ENCODE measurements around the gene NR4A3.

NR4A3 gene

GRCh38 chr9:99873943-99874584 lies 52.4 kb downstream of the NR4A3 start:
- DNase-seq (ENCODE audit: low read depth in 2 of 3, low spot score in 2 of 3) = no peak

- no peak for DNase-seq (ENCODE audit: low read depth in 2 of 3, low spot score in 2 of 3)
These were observed 54.5 kb downstream of the NR4A3 start for GRCh38 chr9:99876190-99876589.

GRCh38 chr9:99878651-99879050 lies 57.0 kb downstream of the NR4A3 start:
- no peak for DNase-seq (ENCODE audit: low read depth in 2 of 3, low spot score in 2 of 3)

- no peak for DNase-seq (ENCODE audit: low read depth in 2 of 3, low spot score in 2 of 3)
These were observed 60.1 kb downstream of the NR4A3 start for GRCh38 chr9:99881769-99882168.

- DNase-seq (ENCODE audit: low read depth in 2 of 3, low spot score in 2 of 3) = no peak
These were observed 64.1 kb downstream of the NR4A3 start for GRCh38 chr9:99885747-99886146.

GRCh38 chr9:99889120-99889519 lies 67.4 kb downstream of the NR4A3 start:
- DNase-seq (ENCODE audit: low read depth in 2 of 3, low spot score in 2 of 3) = no peak

- no peak for DNase-seq (ENCODE audit: low read depth in 2 of 3, low spot score in 2 of 3)
These were observed 73.1 kb downstream of the NR4A3 start for GRCh38 chr9:99894826-99895225.

- DNase-seq (ENCODE audit: low read depth in 2 of 3, low spot score in 2 of 3) = no peak
These were observed 73.8 kb downstream of the NR4A3 start for GRCh38 chr9:99895510-99895909.

- DNase-seq (ENCODE audit: low read depth in 2 of 3, low spot score in 2 of 3) = no peak
These were observed 74.4 kb downstream of the NR4A3 start for GRCh38 chr9:99896119-99896518.

- DNase-seq (ENCODE audit: low read depth in 2 of 3, low spot score in 2 of 3) = no peak
These were observed 81.7 kb downstream of the NR4A3 start for GRCh38 chr9:99903393-99903792.

- no peak for DNase-seq (ENCODE audit: low read depth in 2 of 3, low spot score in 2 of 3)
These were observed 84.2 kb downstream of the NR4A3 start for GRCh38 chr9:99905833-99906402.

GRCh38 chr9:99906403-99907207 lies 84.9 kb downstream of the NR4A3 start, which contains the start of gene STX17:
STX17 (plus strand) TSS chr9:99906654; CDS start chr9:99915240, 8,586 bp downstream.
- peak; percentile 63 to 79 (median 68) for DNase-seq (ENCODE audit: low read depth in 2 of 3, low spot score in 2 of 3)

GRCh38 chr9:99907208-99907532 lies 85.5 kb downstream of the NR4A3 start:
- DNase-seq (ENCODE audit: low read depth in 2 of 3, low spot score in 2 of 3) = no peak

GRCh38 chr9:99911600-99911999 lies 89.9 kb downstream of the NR4A3 start:
- DNase-seq (ENCODE audit: low read depth in 2 of 3, low spot score in 2 of 3) = no peak

Data from activated CD8-positive, alpha-beta memory T cell treated with anti-CD3 and anti-CD28 coated beads for 48 hours (primary cell).